DMS53 treated with DMSO at 0.1 percent for 48 hours (cell line): Measurements from ENCODE around the gene TTLL1.
A peak's percentile ranks its signal among the peaks of the same experiment; 100 is the strongest.
"Not testable (repeated sequence)": the region's sequence is repeated elsewhere in the genome, so short reads cannot be mapped to it uniquely, and the experiment has no call there.

Source experiments
- DNase-seq: peaks from one replicate; lab custom pipeline; 2025; ENCODE audit not compliant: unreplicated experiment; lab: John Stamatoyannopoulos, UW

TTLL1 gene

DNA sequence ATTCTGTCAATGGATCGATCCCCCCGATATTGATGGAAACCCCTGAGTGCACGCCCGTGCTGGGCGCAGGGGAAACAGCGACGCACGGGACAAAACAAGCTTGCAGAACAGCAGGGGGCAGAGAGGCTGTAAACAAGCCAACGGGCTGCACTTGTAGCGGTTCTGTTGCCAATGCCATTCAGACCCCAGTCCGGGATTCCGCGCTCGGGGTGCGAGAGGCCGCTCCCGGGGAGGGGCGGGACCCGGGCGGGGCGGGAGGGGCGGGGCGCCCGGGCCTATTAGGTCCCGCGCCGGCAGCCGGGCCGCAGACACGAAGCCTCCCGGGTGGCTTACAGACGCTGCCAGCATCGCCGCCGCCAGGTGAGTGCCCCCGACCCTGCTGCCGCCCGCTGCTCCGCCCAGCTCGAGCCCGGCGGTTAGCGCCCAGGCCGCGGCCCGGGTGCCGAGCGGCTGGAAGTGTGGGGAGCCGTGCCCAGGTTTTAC is 21.3 kb upstream of the TTLL1 start, which contains the start of gene BIK:
BIK (plus strand) TSS at position 307 of the 483 bp plus-strand sequence. CDS start 13,273 bp downstream, outside the sequence.
- peak; percentile 21 for DNase-seq

DNA sequence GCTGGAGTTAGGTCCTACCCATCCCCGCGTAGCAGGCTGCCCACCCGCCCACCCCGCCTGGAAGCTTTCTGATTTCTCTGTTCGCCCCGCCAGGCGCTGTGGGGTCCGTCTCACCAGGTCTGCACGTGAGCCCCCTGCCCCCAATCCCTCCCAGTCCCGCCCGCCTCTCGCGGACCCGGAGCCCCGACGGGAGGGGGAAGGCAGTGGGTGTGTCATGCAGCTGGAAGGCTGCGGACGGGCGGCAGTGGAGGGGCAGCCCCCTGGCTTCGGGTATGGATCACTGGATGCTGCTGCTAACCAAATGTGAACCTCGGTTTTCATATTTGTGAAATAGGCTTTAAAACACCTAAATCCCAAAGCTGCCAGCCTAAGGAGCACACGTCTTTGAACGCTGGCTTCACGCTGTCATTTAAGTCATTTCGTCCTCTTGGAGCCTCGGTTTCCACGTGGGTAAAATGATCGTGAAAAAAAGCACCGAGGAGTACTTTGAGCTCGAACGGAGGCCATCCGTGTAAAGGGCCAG is 20.8 kb upstream of the TTLL1 start:
- no peak for DNase-seq

GRCh38 chr22:43109511-43109910 is 20.3 kb upstream of the TTLL1 start:
- DNase-seq: no peak

DNA sequence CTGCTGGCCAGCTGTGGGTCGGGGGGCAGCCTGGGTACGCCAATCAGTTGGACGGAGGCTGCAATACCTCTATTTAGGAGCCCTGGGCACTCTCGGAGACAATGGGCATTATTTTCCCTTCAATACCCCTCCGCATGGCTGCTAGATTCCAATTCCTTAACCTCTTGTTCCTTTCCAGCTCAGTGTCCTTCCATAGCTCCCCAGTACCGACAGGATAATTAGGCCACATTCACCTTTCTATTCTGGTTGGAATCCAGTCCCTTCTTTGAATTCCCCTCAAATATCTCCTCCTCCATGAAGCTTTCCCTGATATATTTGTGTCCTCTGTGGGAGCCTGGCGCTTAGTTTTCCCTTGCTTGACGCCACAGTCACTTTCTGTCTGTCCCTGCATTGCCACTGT is 17.1 kb upstream of the TTLL1 start:
- DNase-seq: no peak

GRCh38 chr22:43104950-43105349 is 15.8 kb upstream of the TTLL1 start:
- not testable (repeated sequence) for DNase-seq

- DNase-seq: peak; percentile 70
Measured at GRCh38 chr22:43104056-43104625, 14.9 kb upstream of the TTLL1 start.

DNA sequence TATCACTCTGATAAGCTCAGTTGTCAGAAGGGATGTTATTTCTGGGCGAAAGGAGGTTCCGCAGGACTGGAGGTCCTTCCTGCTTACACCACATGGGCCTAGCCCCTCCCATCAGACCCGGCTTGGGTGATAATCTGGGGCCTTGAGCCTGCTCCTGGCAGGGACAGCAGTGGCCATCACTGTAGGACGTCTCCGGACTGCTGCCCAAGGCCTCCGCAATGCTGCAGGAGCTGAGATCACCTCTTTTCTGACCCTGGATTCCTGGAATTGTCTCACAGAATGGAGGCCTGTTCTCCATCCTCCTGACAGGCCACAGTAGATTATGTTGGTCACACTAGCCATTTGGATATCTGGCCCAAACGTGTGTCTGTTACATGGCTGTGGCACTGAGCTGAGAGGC is 12.1 kb upstream of the TTLL1 start:
- no peak for DNase-seq

DNA sequence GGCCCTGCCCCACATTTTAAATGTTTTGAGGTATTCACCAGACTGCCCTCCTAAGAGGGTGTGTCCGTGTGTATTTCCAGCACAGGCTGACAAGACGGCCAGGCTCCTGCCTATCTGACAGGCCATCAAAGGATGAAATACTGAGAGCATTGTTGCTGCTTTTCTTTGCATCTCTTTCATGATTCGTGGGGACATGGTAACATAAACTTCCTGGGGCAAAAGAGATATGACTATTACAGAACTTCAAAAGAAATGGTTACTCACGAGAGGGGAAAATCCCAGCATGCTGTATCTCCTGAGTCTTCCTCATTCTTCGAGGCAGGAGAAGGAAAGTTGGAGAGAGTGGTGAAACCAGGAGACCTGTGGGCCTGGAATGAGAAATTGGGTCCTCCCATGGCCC is 11.0 kb upstream of the TTLL1 start:
- DNase-seq: no peak

- DNase-seq: no peak
Measured at GRCh38 chr22:43099095-43099494, 9.9 kb upstream of the TTLL1 start.

GRCh38 chr22:43098356-43098755 is 9.2 kb upstream of the TTLL1 start:
- no peak for DNase-seq

GRCh38 chr22:43096420-43096819 is 7.2 kb upstream of the TTLL1 start:
- DNase-seq: no peak

DNA sequence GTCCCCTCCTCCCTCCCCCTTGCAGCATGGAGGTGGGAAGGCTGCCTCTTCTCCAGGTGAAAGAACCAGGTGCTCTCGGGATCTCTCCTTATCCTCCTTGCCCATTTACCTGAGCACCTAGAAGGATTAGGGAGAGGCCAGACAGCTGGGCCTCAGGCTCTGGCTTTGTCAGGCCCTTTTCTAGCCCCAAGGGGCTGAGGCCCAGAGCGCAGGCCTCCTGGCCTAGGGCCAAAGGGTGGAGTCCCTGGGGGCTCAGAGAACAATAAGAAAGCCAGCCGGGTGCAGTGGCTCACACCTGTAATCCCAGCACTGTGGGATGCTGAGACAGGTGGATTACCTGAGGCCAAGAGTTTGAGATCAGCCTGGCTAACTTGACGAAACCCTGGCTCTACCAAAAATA is 5.4 kb upstream of the TTLL1 start:
- no peak for DNase-seq

- DNase-seq: no peak
Measured at GRCh38 chr22:43094085-43094484, 4.9 kb upstream of the TTLL1 start.

- DNase-seq: no peak
Measured at GRCh38 chr22:43092085-43092484, 2.9 kb upstream of the TTLL1 start.

DNA sequence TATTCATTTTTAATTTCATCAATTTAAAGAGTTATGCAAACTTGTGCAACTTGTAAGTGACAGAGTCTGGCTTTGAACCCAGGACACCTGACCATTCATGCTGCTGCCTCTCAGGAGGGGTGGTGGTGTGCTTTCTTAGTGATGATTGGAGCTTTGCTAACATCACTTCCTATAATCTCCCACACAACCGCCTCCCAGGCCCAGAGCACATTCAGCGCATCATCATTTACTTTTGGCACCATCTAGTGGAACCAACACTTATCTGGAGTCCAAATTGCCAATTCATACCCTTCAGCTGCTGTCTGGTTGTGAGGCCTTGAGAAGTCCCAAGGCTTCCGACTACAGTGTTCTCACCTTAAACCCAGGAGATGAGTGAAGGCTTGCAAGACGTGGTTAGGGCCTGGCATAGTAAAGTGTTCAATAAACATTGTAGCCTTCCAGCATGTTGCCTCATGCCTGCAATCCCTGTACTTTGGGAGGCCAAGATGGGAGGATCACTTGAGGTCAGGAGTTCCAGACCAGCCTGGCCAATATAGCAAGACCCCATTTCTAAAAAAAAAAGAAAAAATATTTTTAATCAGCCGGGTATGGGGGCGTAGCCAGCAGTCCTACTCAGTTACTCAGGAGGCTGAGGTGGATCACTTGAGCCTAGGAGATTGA is 1.1 kb upstream of the TTLL1 start:
- DNase-seq: peak; percentile 62

DNA sequence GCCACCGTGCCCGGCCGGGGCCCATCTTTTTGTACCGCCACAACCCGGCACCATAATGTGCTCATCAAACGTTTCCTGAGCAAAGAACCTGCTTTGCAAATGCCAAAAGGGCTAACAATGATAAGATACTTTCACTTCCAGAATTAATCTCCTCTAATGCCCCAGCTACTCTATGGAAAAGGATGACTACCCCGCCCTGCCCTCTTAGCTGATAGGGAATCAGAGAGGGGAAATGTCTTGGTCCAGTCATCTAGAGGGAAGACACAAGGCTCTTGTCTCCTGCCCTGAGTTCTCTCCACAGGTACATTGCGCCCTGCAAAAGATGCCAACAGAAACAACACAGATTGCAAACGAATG is 586 bp downstream of the TTLL1 start:
- no peak for DNase-seq

DNA sequence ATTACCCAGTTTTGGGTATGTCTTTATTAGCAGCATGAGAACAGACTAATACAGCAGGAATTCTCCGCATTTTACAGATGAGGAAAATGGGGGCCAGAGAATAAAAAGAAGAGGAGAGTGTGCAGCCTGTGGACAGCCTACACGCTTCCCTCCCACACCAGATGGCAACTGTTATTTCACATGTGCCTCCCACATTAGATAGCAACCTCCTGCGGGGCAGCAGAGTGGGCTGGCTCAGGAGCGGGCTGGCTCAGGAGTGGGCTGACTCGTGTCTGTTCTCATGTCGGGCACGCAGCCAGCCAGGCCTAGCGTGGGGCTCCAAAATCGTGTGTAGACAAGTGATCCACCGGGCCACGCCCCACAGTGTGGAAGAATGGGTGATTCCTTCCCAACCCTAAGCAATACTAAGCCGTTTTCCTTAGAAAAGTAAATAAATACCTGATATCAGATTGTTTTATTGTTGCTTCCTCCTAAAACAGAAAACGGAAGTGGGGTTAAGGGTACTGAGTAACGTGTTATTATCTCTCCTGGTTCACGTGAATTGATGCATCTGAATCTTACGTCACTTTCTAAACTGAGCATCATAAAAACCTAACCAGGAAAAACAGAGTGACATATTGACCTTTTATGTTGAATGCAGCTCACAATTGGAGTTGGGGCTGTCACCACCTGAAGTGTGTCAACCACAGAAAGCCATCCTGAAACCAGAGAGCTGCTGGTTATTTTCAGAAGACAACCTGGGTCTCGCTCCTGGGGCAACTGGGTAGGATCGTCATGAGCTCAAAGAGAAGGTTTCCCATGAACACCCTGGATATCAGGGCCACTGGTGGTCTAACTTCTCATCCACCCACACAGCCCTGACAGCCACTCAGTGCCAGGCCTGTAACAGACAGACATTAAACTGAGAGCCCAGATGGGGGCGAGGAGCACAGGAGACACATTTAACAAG is 3.3 kb downstream of the TTLL1 start:
- no peak for DNase-seq

DNA sequence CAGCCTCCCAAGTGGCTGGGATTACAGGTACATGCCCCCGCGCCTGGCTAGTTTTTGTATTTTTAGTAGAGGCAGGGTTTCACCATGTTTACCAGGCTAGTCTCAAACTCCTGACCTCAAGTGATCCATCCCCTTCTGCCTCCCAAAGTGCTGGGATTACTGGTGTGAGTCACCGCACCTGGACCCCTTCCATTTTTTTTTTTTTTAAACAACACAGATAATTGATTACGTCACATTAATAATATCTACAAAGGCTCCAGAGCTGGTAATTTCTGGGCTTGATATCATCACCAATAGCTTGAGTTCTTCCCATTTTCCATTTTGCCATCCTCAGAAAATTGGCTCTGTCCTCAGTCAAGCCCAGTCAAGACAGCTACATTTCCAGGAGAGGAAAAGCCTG is 7.2 kb downstream of the TTLL1 start:
- no peak for DNase-seq

DNA sequence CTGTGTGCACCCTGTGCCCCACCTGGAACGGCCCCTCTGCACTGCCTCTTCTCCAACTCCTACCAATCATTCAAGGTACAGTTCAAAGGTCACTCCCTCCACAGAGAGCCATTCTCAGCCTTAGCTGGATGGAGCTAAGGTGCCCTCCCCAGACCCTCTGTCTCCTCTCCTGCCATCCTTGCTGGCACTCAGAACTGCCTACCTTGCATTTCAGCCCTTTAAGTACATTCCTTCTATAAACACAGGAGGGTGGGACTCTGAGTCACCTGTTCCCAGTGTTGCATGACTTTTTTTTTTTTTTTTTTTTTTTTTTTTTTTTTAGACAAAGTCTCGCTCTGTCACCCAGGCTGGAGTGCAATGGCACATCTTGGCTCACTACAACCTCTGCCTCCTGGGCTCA is 8.6 kb downstream of the TTLL1 start:
- peak; percentile 39 for DNase-seq

GRCh38 chr22:43079742-43080141 is 9.4 kb downstream of the TTLL1 start:
- no peak for DNase-seq

GRCh38 chr22:43078522-43078921 is 10.7 kb downstream of the TTLL1 start:
- DNase-seq: no peak
